Osteocyte (in vitro differentiated cells): ENCODE data around the gene TSPO. TPM values are rescaled to one million over a fixed set of nuclear protein-coding genes. Genes with fewer than 3 reads are reported as not detected.

Experiments used
- DNase-seq: peaks from one replicate; pipeline ENCODE4 v3.0.0; 2021; ENCODE audit warnings: mixed read lengths; ENCODE audit not compliant: unreplicated experiment; ENCODE audit errors: extremely low spot score
- H3K27ac Mint-ChIP-seq: one replicate; pipeline ENCODE4 v1.8.0; 2021; ENCODE audit warnings: mild to moderate bottlenecking, mixed read lengths; ENCODE audit not compliant: unreplicated experiment
- H3K27me3 Mint-ChIP-seq: one replicate; pipeline ENCODE4 v1.8.0; 2021; ENCODE audit warnings: mixed read lengths; ENCODE audit not compliant: unreplicated experiment
- H3K36me3 Mint-ChIP-seq: one replicate; pipeline ENCODE4 v1.8.0; 2021; ENCODE audit warnings: mixed read lengths; ENCODE audit not compliant: unreplicated experiment
- H3K4me1 Mint-ChIP-seq: one replicate; pipeline ENCODE4 v1.8.0; 2021; ENCODE audit warnings: mixed read lengths; ENCODE audit not compliant: unreplicated experiment
- H3K4me3 Mint-ChIP-seq: one replicate; pipeline ENCODE4 v1.8.0; 2021; ENCODE audit warnings: mild to moderate bottlenecking, moderate library complexity, mixed read lengths; ENCODE audit not compliant: unreplicated experiment
- H3K9me3 Mint-ChIP-seq: one replicate; pipeline ENCODE4 v1.8.0; 2021; ENCODE audit warnings: mixed read lengths; ENCODE audit not compliant: unreplicated experiment
- total RNA-seq: library from RNA; stranded (reverse); gene quantifications from 2 replicates; pipeline ENCODE4 v1.2.1, GENCODE V29; 2021
- TF ChIP-seq, protein P1 (sequence below): fragments of 200-600 bp; sonication (generic); IDR thresholded peaks from 2 replicates; pipeline ENCODE4 v1.5.0; 2021; ENCODE audit warnings: antibody characterized with exemption, mild to moderate bottlenecking, moderate library complexity

The TSPO gene
- total RNA-seq, 1 donor from 2014 or later = 70.6 TPM

DNA sequence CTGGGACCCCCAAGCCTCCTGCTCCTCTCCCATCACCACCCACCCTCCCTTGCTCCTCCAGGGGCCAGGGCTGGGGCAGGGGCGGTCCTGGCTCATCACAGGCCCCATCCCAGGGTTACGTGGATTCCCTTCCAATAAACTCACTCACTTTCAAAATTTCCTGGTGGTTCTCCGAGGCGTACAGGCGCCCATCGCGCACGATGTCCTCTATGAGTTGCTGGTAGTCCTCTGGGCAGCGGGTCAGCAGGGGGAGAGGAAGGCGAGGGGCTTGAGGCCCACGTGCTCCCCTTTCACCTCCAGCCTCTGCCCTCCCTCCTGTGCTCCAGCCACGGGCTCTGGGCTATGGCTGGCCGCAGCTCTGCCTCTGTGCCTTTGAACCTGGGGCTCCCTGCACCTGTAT is 56.0 kb downstream of the TSPO start:
- Mint-ChIP-seq H3K4me1 (no peaks in the 10 kb centered on the region), H3K36me3 (no peaks in the 10 kb centered on the region), H3K27ac (no peak overlapping the region), H3K9me3 (no peaks in the 10 kb centered on the region), H3K27me3 (peaks cover 2% of the 10 kb centered on the region), H3K4me3 (no peak overlapping the region)
- TF ChIP-seq, protein P1, sequence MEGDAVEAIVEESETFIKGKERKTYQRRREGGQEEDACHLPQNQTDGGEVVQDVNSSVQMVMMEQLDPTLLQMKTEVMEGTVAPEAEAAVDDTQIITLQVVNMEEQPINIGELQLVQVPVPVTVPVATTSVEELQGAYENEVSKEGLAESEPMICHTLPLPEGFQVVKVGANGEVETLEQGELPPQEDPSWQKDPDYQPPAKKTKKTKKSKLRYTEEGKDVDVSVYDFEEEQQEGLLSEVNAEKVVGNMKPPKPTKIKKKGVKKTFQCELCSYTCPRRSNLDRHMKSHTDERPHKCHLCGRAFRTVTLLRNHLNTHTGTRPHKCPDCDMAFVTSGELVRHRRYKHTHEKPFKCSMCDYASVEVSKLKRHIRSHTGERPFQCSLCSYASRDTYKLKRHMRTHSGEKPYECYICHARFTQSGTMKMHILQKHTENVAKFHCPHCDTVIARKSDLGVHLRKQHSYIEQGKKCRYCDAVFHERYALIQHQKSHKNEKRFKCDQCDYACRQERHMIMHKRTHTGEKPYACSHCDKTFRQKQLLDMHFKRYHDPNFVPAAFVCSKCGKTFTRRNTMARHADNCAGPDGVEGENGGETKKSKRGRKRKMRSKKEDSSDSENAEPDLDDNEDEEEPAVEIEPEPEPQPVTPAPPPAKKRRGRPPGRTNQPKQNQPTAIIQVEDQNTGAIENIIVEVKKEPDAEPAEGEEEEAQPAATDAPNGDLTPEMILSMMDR = no peak
- no peak for DNase-seq

DNA sequence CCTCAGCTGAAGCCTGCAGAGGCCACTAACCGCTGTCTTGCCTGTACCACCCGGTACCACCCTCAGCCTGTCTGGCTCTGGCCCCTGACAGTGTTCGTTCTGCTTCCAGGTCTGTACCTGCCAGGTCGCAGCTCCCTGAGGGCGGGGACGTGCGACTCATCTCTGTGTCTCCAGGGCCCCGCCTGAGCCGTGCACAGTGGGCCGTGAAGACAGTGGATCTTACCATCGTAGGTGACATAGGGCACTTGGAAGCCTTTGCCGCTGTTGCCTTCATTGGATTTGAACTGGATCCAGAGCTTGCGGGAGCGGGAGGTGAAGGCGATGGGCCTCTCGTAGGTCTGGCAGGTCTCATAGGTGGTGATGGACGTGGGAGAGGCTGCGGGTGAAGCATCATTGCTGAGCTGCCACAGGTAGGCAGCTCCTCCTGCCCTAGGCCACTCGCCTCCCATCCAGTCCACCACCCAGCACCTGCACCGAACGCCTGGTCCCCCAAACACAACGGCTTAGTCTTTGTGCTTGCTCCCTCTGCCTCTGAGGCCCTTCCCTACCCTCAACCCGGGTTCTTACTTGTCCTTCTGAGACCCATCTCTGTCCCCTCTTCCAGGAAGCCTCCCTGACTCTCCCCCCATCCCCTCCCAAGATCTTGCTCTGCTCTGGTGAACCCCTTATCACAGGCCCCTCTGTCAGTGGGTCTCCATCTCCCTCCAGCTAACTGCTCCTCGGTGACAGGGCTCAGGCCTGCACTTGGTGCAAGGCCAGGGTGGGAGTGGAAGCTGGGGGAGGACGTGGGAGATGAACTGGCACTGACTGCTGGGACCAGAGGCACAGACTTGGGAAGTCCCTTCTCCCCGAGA is 56.7 kb downstream of the TSPO start:
- DNase-seq = no peak

GRCh38 chr22:43208703-43209522 is 57.6 kb downstream of the TSPO start:
- H3K4me3 Mint-ChIP-seq = no peak overlapping the region
- TF ChIP-seq, protein P1 = no peak
- no peaks in the 10 kb centered on the region for H3K9me3 Mint-ChIP-seq
- DNase-seq = no peak
- H3K36me3 Mint-ChIP-seq = no peaks in the 10 kb centered on the region
- H3K27ac Mint-ChIP-seq = no peak overlapping the region
- no peaks in the 10 kb centered on the region for H3K4me1 Mint-ChIP-seq
- peaks cover 2% of the 10 kb centered on the region for H3K27me3 Mint-ChIP-seq

More for the DNA sequence above, 56.7 kb downstream of the TSPO start:
- peaks cover 2% of the 10 kb centered on the region for H3K27me3 Mint-ChIP-seq
- no peaks in the 10 kb centered on the region for H3K4me1 Mint-ChIP-seq
- TF ChIP-seq, protein P1 = no peak
- H3K36me3 Mint-ChIP-seq = no peaks in the 10 kb centered on the region
- no peak overlapping the region for H3K4me3 Mint-ChIP-seq
- H3K9me3 Mint-ChIP-seq = no peaks in the 10 kb centered on the region
- no peak overlapping the region for H3K27ac Mint-ChIP-seq

- Mint-ChIP-seq H3K27ac (no peak overlapping the region), H3K4me1 (no peaks in the 10 kb centered on the region), H3K27me3 (peaks cover 2% of the 10 kb centered on the region), H3K9me3 (no peaks in the 10 kb centered on the region), H3K36me3 (no peaks in the 10 kb centered on the region), H3K4me3 (no peak overlapping the region)
- TF ChIP-seq, protein P1 = no peak
- DNase-seq = no peak
Observed at GRCh38 chr22:43209523-43209890, 58.1 kb downstream of the TSPO start.

DNA sequence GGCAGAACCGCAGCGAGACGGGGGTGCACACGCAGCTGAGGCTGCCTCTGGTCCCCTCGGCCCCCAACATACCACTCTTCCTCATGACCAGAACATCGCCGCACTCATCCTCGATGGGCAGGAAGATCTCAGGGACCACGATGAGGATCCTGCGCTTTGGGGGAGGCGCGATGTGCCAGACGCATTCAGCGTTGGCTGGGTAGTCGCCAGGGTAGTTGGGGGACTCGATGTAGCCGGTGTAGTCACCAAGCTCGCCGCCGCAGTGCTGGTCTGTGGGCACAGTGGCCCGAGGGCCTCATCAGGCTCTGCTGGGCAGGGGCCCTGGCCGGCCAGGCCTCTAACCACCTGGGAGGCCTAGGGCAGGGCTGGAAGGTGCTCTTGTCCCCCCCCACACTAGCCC is 58.6 kb downstream of the TSPO start:
- Mint-ChIP-seq H3K27ac (no peak overlapping the region), H3K9me3 (no peaks in the 10 kb centered on the region), H3K4me1 (no peaks in the 10 kb centered on the region), H3K4me3 (no peak overlapping the region), H3K27me3 (peaks cover 6% of the 10 kb centered on the region), H3K36me3 (no peaks in the 10 kb centered on the region)
- DNase-seq = no peak
- TF ChIP-seq, protein P1 = no peak
